Kidney glomerular epithelial cell (primary cell): ENCODE measurements around the gene PLCD4.

Source experiments
- DNase-seq: peaks from one replicate; lab custom pipeline; 2025; lab: John Stamatoyannopoulos, UW

PLCD4 gene

DNA sequence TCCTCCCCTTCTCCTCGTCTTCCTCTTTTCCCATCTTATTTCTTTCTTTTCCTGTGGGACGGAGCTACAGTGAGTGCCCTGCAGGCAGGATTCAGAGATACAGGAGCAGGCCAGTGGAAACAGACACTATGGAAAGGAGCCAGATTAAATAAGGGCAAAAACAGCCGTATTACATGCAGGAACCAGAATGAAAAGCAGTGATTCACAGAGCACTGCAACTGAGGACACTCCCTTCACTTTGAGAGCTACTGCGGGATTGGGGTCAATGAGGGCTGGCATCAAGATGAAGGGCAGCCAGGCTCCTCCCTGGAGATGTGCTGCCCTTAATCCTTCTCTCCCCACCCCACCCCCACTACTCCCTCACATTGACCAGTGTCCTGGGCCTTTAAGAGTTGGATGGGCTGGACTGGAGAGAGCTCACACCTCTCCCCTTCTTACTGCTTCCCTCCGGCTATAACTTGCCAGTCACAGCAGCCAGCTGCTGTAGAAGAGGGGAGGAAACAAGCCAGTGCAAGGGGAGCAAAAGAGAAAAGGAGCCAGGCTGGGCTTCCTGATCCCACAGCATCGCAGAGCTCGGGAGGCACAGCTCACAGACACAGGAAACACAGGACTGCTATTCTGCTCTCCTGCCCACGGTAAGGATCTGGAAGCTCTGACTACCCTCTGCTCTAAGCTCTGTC is at the start of gene PLCD4:
Gene PLCD4, plus strand, starts transcription at position 464 of the 680 bp plus-strand sequence. CDS start 7,841 bp downstream, outside the sequence.
- peak; percentile 87 for DNase-seq

DNA sequence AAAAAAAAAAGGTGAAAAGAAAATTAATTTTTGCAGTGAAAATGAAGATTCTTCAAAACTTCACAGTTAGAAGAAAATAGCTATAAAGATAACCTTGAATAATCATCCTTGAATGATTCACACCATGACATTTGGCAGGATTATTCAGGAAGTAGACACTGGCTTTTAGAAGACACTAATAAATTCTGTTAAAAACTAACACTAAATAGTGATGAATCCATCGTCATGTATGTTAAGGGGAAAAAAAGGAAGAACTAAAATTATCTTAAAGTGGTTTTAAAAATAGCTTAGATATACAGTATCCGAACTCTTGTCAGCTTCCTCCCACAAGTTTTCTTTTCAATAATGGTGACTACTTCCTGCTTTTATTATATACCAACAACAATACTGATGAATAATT is 49.8 kb upstream of the PLCD4 start:
- no peak for DNase-seq

DNA sequence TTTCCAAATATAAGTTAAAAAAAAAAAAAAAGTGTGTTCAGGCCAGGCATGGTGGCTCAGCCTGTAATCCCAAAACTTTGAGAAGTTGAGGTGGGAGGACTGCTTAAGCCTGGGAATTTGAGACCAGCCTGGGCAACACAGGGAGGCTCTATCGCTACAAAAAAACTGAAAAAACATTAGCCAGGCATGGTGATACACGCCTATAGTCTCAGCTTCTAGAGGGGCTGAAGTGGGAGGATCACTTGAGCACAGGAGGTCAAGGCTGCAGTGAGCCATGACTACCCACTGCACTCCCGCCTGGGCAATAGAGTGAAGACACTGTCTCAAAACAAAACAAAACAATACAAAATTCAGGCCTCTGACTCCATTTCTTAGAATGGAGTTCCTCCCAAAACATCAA is 48.7 kb upstream of the PLCD4 start:
- DNase-seq = peak; percentile 8

DNA sequence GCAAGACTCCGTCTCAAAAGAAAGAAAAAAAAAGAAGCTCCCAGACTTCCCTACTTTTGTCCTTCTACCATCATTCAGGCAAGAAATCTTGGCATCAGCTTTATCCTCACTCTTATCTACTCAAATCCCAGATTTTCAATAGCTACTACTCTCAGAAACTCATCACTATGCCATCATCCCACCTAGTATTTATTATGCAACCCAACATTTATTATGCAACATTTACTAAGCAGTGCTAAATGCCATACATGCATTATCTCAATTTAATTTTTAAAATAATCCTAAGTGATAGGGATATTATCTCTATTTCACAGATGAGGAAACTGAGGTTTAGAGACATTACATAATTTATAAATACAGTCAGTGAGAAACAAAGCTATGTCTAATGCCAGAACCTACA is 43.6 kb upstream of the PLCD4 start:
- no peak for DNase-seq

DNA sequence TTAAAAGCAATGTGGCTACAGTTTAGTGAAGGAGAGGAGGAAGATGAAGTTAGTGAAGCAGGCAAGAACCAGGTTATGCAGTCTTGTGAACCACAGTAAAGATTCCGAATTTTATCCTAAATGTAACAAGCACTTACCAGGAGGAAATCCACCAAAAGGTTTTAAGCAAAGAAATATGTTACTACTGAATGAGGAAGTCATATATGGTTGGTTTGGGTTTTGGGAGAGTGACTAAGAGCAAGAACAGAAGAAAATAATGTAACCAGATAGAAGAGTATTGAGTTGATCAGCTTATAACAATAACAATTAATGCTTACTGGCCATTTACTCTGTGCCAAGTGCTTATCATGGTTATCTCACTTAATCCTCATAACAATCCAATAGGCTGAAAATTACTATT is 41.4 kb upstream of the PLCD4 start:
- no peak for DNase-seq

DNA sequence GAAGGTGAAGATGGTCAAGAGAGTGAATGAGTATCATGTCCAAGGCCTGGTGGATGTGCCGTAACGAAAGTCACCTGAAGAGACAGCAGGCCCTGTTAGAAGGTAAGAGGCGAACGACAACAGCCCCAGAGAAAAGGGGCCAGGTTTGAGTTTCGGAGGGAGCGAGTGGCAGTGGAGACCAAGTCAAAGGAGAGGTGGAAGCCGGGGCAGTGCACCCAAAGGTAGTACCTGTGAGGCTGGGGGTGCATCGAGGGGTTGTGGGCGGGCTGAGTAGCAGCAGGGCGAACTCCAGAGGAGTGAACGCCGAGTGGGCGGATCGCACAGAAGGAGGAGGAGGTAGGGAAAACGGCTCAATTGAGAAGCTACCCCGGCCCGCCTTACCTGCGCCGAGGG is 39.9 kb upstream of the PLCD4 start:
- DNase-seq = no peak

DNA sequence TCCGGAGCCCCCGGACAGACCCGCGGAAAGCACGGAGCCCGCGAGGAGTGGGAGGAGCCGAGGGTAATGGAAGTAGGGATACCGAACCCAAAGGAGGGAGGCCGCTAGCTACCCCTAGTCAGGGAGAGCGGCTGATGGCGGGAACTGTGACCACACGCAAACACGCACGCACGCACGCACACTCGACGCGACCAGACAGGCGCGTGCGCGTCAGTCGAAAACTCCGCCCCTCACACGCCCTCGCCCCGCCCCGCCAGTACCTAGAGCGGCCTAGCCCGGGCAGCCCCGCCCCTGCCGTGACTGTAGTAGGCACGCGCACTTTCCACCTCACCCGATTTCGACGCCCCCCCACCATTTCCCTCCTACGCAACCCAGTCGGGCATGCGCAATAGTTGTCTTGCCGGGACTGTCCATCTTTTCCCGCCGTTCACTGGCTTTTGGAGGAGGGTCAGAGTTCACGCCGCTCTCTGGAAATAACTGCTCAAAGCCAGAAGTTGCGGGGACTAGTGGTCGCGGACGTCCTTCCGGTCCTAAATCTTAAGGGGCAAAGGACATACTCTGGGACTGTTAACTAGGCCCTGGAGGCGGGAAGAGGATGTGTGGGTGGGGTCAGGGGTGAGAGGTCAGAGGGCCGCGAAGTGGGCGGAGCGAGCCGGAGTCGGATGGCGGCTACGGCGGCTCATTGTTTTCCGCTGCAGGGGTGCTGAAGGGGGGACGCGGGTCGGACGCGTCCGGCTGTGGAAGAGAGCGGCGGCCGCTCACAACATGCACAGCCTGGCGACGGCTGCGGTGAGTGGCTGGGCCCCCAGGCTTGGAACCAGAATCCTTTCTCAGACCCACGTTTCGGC is 39.3 kb upstream of the PLCD4 start, which contains the start of the genes CNOT9 and USP37:
Gene CNOT9, plus strand, starts transcription at position 650 of the 848 bp plus-strand sequence. Its CDS starts 116 bp downstream, at position 766.
Gene USP37, minus strand, starts transcription at position 162 of the 848 bp plus-strand sequence. CDS start 9,698 bp downstream, outside the sequence.
- peak; percentile 96 for DNase-seq

DNA sequence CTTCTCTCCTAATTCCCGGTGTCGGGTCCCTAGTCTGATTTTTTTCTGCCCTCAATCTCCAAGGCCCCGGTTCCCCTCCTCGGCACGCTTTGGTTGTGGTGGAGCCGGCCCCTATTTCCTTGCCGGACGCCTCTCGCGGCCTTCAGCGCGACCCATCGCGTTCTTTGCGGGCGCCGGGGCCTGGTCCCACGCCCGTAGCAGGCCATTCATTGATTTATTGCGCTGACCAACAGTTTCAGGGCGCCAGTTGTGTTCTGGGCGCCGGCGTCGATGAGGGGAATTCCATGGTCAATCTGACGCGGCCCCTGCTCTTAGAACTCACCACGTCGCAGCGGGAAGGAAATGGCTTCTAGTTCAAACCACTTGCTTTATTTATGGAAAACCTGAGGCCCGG is 38.7 kb upstream of the PLCD4 start:
- DNase-seq = peak; percentile 37

DNA sequence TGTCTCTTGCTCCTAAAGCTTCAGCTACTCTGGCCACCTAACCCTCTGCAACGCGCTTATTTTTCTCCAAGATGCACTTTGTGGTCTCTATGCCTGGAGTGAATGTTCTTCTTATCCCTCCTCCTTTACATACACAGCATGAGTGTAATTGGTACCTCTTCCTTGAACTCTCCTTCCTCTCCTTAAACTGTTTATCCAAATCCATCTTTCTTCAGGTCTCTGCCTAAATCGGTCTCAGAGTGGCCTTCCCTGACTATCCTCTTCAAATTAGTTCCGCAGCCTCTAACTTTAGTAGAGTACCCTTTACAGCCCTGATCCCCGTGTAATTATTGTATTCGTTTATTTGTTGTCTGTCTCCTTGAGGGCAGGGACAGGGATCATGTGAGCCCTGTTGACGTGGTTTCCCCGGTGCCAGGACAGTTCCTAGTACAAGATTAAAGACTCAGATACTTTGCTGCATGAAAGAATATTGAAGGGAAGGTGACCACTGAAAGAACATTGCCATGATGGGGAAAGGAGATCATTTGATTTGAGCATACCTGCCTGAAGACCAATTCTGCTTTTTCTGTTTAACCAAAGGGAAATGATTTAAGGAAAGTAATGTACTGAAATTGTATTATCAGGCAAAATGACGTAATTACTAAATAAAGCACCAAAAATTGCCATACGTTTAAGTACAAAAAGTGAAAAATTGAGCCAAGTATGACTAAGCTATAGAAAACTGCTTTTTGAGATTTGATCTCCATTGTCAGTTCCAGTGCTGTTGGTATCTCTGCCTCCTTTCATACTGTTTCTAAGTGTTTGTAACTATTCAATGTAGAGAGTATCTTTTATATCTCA is 37.8 kb upstream of the PLCD4 start:
- no peak for DNase-seq

DNA sequence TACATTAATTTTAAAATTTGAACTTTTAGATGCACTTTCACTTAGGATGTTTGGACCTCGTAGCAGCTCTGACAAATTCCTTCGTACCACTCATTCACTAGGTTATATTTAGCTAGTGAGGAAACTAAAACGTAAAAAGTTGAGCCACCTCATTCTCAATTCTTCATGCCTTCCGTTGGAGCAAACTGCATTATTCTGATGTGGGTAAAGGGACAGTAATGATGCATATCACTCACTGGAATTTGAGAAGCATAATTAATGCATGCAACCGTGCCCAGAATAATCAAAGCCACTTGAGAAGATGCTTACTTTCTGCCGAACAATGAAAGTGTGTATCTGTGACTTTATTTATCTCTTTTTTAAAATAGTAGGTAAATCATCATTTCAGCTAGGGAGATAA is 36.8 kb upstream of the PLCD4 start:
- DNase-seq = no peak

DNA sequence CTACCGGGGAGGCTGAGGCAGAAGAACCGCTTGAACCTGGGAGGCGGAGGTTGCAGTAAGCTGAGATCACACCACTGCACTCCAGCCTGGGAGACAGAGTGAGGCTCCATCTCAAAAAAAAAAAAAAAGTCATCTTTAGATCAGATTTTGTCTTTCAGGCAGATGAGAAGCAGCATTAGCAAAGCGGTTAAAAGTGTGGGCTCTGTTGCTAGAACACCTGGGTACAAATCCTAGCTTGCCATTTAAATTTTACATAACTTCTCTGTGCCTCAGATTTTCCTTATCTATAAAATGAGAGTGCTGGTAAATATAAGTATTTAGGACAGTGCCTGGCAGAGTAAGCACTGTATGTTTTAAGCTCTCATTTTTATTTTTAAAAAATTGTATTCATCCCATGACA is 30.8 kb upstream of the PLCD4 start:
- no peak for DNase-seq

DNA sequence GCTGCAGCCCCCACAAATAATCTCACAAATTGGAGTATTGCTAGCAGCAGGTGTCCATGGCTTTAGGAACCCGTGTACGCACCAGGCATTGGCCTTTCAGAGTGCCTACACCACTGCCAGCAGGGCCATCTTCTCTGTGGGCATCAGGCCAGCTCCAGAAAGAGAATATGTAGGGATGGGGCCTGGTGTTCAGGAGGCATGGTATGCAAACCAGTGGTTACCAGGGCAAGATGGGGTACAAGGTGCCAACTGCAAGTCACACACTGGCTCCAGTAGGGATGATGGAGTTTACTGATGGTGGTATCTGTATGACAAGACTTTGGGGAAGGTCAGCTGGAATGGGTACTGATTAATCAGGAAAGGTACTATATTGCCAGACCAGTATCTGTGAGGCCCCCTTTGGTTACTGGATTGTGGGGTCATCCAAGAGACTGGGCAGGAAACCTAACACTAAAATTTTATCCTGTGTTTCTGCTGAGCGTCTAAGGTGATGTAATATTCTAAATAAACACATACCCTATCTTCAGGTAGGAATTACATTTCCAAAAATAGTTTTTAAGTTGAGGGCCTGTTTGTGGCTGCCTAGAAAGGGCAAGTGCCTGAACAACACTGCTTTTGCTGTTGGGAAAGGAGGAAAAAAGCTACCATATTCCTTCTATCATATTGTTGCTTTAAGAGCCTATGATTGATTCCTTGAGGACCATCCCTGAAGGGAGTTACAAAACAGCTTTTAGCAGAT is 30.0 kb upstream of the PLCD4 start:
- no peak for DNase-seq

DNA sequence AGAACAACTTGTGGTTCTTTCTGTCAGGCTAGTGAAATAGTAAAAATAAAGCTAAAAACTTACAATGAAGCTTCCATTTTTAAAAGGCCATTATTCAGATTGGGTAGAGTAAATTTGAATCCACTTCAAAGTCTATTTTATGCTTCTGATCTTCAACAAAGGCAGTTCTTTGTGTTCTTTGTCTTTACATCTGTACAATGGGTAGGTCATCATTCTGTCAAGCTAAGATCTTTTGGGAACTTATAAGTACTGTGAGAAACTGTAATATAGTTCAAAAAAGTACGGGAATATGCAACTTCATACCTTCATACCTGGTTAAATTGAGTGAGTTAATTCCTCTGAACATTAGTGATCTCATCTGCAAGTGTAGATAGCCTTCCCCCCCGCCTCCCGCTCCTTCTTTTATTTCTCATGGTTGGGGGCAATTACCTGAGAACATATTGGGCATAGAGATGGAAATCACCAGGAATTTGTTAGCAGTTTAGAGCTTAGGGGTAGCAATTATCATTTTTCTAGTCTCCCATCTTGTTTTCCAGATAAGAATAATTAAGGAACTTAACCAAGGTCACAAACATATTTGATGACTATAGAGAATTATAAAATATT is 29.3 kb upstream of the PLCD4 start:
- DNase-seq = no peak

DNA sequence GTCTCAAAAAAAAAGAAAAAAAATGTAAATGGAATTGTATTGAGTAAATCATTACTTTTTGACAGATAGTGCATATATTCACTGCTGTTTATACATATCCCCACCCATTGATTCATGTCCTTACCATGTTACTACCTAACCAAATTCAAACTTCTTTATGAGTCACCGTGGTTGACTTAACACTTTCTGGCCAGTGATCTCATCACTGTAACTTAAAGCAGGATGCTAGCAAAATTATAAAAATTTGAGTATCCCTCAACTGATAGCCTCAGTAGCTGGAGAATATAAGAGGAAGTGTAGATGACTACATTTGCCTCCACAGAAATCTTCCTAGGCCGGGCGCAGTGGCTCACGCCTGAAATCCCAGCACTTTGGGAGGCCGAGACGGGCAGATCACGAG is 25.6 kb upstream of the PLCD4 start:
- DNase-seq = peak; percentile 39

DNA sequence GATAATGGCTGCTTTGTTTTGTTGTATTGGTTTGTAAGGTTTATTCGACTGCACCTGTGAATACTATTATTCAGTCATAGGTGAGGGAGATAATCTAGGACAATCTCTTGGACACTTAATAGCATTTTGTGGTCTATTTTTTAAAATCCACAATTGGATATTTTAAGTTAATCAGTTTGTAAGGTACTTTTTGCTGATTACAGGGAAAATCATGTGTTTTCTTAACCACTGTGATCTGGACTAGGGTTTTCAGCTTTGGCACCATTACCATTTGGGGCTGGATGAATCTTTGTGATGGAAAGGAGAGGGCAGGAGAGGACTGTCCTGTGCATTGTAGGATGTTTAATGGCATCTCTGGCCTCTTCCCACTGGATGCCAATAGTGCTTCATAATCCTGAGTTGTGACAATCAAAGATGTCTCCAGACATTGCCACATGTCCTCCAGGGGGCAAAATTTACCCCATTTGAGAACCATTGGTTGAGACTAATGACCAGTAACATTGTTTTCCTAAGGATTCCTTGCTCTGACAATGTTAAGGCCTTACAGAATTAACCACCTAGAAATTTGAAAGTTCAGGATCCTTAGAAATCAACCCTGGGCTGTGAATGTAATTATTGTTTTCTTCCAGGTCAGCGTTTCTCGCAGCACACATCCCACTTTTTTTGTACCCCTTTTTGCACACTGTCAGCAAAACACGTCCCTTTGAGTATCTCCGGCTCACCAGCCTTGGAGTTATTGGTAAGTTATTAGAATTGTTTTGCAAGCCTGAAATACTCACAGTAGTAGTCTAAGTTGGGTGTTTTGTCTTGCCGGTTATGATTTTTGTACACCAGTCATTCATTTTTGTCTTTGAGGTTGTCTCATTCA is 23.5 kb upstream of the PLCD4 start:
- no peak for DNase-seq

DNA sequence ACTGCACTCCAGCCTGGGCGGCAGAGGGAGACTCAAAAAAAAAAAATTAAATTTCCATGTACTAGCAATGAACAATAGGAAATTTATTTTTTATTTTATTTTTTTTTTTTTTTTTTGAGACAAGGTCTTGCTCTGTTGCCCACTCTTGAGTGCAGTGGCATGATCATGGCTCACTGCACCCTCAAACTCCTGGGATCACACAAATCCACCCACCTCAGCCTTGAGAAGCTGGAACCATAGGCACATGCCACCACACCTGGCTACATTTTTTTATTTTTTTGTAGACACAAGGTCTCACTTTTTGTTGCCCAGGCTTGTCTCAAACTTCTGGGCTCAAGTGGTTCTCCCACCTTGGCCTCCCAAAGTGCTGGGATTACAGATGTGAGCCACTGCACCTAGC is 22.2 kb upstream of the PLCD4 start:
- no peak for DNase-seq

DNA sequence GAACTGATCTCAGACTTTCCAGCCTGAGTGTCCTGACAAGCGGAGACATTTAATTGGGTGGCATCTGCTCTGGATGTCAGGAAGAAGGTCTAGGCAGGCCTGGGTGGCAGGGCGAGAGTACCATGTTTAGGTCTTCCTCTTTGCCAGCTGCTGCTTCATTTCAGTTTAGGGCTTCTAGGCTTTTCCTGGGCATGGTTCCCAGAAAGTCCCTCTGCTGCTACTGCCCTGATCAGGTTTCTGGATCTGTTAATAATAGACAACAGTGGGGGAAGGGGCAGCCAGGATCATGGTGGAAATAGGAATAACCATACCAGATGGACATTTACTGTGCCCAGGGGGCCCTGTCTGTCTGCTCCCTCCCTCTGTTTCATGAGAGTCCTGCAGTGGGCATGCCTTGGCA is 2.3 kb upstream of the PLCD4 start:
- no peak for DNase-seq

DNA sequence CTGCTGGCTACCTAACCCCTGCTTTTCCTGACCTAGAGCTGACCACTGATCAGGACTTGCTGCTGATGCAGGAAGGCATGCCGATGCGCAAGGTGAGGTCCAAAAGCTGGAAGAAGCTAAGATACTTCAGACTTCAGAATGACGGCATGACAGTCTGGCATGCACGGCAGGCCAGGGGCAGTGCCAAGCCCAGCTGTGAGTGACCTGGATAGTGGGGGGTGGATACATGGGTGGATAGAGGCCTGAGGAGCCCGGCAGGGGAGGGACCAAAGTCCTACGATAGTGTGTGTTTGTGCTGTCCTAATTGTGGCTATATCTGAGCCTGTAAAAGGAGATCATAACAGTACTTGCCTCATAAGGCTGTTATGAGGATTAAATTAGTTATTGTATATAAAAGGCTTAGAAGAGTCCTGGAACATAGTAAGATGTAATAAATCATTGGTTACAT is 8.2 kb downstream of the PLCD4 start:
- no peak for DNase-seq

DNA sequence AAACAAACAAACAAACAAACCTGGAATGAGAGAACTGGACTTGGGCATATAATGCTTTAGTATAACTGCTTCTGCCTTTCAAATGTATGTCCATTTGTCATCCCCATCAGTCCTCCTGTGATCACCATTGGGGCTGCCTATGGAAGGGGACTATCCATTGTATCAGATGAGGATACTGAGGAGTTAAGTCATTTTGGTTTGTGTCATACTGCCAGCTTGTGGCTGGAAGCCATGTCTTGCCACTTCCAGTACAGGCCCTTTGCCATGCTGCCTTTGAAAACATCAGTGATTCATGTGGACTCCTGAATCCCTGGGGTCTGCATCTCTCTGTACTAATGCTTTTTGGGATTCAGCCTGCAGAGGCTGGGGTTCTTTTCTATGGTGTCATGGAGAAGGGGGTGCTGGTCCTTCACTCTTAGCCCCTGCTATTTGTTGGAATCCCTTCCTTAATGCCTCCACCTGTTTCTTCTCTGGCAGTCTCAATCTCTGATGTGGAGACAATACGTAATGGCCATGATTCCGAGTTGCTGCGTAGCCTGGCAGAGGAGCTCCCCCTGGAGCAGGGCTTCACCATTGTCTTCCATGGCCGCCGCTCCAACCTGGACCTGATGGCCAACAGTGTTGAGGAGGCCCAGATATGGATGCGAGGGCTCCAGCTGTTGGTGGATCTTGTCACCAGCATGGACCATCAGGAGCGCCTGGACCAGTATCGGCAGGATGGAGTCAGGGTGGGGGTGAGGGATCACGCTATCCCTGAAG is 10.6 kb downstream of the PLCD4 start:
- DNase-seq = no peak
